SK-N-SH treated with all-trans-retinoic acid at 6 μM for 48 hours (cell line): ENCODE data around the gene CNTNAP2.
"Not testable (repeated sequence)": the region's sequence is repeated elsewhere in the genome, so short reads cannot be mapped to it uniquely, and the experiment has no call there.

Source experiments
- ATAC-seq: fragments of 200-7000 bp; cut with Tn5 transposase; 3 replicates; pipeline ENCODE4 v1.9.1; 2020; ENCODE audit warnings: mild to moderate bottlenecking, moderate library complexity
- ARNTL ChIP-seq: fragments of 450-650 bp; formaldehyde crosslinking; IDR thresholded peaks from 2 replicates; pipeline ENCODE4 v1.5.0; 2020; ENCODE audit warnings: low read depth, mild to moderate bottlenecking, moderate library complexity, borderline replicate concordance
- BACH2 ChIP-seq: fragments of 250-450 bp; sonication (Bioruptor Pico); IDR thresholded peaks from 2 replicates; pipeline ENCODE4 v1.9.0; 2021; ENCODE audit warnings: mild to moderate bottlenecking, borderline replicate concordance
- CSDC2 ChIP-seq: fragments of 250-450 bp; sonication (Bioruptor Pico); IDR thresholded peaks from 2 replicates; pipeline ENCODE4 v1.5.0; 2020; ENCODE audit warnings: mild to moderate bottlenecking, moderate library complexity
- ESRRG ChIP-seq: fragments of 250-450 bp; sonication (Bioruptor Pico); IDR thresholded peaks from 2 replicates; pipeline ENCODE4 v1.6.1; 2021; ENCODE audit warnings: mild to moderate bottlenecking
- GLIS3 ChIP-seq: fragments of 250-450 bp; sonication (Bioruptor Pico); IDR thresholded peaks from 2 replicates; pipeline ENCODE4 v1.5.0; 2020; ENCODE audit warnings: mild to moderate bottlenecking, moderate library complexity
- ISL1 ChIP-seq: fragments of 250-450 bp; sonication (Bioruptor Pico); IDR thresholded peaks from 2 replicates; pipeline ENCODE4 v2.1.2; 2022; ENCODE audit warnings: mild to moderate bottlenecking, moderate library complexity
- OSR1 ChIP-seq: fragments of 250-450 bp; sonication (Bioruptor Pico); IDR thresholded peaks from 2 replicates; pipeline ENCODE4 v1.8.0; 2022; ENCODE audit warnings: moderate library complexity, mild to moderate bottlenecking, inconsistent platforms
- PATZ1 ChIP-seq: fragments of 250-450 bp; sonication (Bioruptor Pico); IDR thresholded peaks from 2 replicates; pipeline ENCODE4 v1.8.0; 2020; ENCODE audit warnings: mild to moderate bottlenecking, moderate library complexity, borderline replicate concordance
- POU6F1 ChIP-seq: fragments of 250-450 bp; sonication (Bioruptor Pico); IDR thresholded peaks from 2 replicates; pipeline ENCODE4 v1.8.0; 2021; ENCODE audit warnings: low read depth, mild to moderate bottlenecking, moderate library complexity, borderline replicate concordance
- RARB ChIP-seq: fragments of 250-450 bp; sonication (Bioruptor Pico); IDR thresholded peaks from 2 replicates; pipeline ENCODE4 v1.8.0; 2021; ENCODE audit warnings: mild to moderate bottlenecking, moderate library complexity
- SNAI2 ChIP-seq: fragments of 250-450 bp; sonication (Bioruptor Pico); IDR thresholded peaks from 2 replicates; pipeline ENCODE4 v1.5.0; 2020; ENCODE audit warnings: mild to moderate bottlenecking, moderate library complexity
- TCF4 ChIP-seq: fragments of 250-450 bp; sonication (Bioruptor Pico); IDR thresholded peaks from 2 replicates; pipeline ENCODE4 v1.8.0; 2021; ENCODE audit warnings: mild to moderate bottlenecking, moderate library complexity, borderline replicate concordance
- TOX ChIP-seq: fragments of 250-450 bp; sonication (Bioruptor Pico); IDR thresholded peaks from 2 replicates; pipeline ENCODE4 v1.8.0; 2021; ENCODE audit warnings: mild to moderate bottlenecking, moderate library complexity, borderline replicate concordance
- ZC3H10 ChIP-seq: fragments of 250-450 bp; sonication (Bioruptor Pico); IDR thresholded peaks from 2 replicates; pipeline ENCODE4 v1.5.1; 2021; ENCODE audit warnings: mild to moderate bottlenecking, moderate library complexity
- ZFP3 ChIP-seq: fragments of 250-450 bp; sonication (Bioruptor Pico); IDR thresholded peaks from 2 replicates; pipeline ENCODE4 v1.5.0; 2020; ENCODE audit warnings: mild to moderate bottlenecking, moderate library complexity
- ZFP30 ChIP-seq: fragments of 450-650 bp; formaldehyde crosslinking; IDR thresholded peaks from 2 replicates; pipeline ENCODE4 v1.5.0; 2022; ENCODE audit warnings: mild to moderate bottlenecking, moderate library complexity
- ZNF565 ChIP-seq: fragments of 450-650 bp; formaldehyde crosslinking; conservative IDR thresholded peaks from 2 replicates; pipeline ENCODE4 v1.5.0; 2020; ENCODE audit warnings: low read depth, mild to moderate bottlenecking, moderate library complexity
- ZNF8 ChIP-seq: fragments of 450-650 bp; formaldehyde crosslinking; IDR thresholded peaks from 2 replicates; pipeline ENCODE4 v1.5.0; 2020; ENCODE audit warnings: mild to moderate bottlenecking, moderate library complexity
- TF ChIP-seq, protein P1 (sequence below): fragments of 250-450 bp; sonication (Bioruptor Pico); IDR thresholded peaks from 2 replicates; pipeline ENCODE4 v1.5.1; 2021; ENCODE audit warnings: mild to moderate bottlenecking, moderate library complexity
- TF ChIP-seq, protein P2 (sequence below): fragments of 250-450 bp; sonication (Bioruptor Pico); IDR thresholded peaks from 2 replicates; pipeline ENCODE4 v1.5.1; 2020; ENCODE audit warnings: low read depth, mild to moderate bottlenecking, moderate library complexity
- TF ChIP-seq, protein P3 (sequence below): fragments of 250-450 bp; sonication (Bioruptor Pico); IDR thresholded peaks from 2 replicates; pipeline ENCODE4 v1.5.0; 2020; ENCODE audit warnings: mild to moderate bottlenecking, moderate library complexity

Gene CNTNAP2

GRCh38 chr7:146223851-146224250 is 107.2 kb downstream of the CNTNAP2 start:
- no peak for TF ChIP-seq OSR1
- TF ChIP-seq TOX = no peak
- TF ChIP-seq RARB (CRISPR knock-in tag) = no peak
- TF ChIP-seq, all 23 proteins: peak for 0
- no peak for ATAC-seq

DNA sequence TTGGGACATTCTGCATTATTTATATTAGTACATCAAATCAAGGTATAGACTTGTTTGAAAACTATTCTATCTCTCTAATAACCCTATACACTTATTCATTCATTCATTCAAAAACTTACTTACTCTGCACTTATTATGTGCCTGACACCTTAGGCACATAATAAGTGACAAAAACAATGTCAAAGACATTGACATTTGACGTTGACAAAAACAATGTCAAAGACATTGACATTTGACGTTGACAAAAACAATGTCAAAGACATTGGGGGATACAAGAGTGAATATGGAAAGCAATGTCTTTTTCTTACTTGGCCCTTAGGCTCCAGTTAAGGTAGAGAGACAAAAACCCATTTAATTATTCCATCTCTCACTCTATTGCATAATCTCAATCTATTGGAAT is 116.0 kb downstream of the CNTNAP2 start:
- TF ChIP-seq TOX (no peak), ZC3H10 (CRISPR knock-in tag) (no peak), CSDC2 (CRISPR knock-in tag) (no peak), TCF4 (CRISPR knock-in tag) (no peak), POU6F1 (no peak), BACH2 (CRISPR knock-in tag) (no peak), SNAI2 (CRISPR knock-in tag) (no peak), ARNTL (no peak), RARB (CRISPR knock-in tag) (no peak), ZNF8 (CRISPR knock-in tag) (no peak), OSR1 (no peak), GLIS3 (CRISPR knock-in tag) (no peak), ISL1 (CRISPR knock-in tag) (no peak), ESRRG (CRISPR knock-in tag) (no peak), ZFP3 (CRISPR knock-in tag) (no peak)
- TF ChIP-seq, protein P1, sequence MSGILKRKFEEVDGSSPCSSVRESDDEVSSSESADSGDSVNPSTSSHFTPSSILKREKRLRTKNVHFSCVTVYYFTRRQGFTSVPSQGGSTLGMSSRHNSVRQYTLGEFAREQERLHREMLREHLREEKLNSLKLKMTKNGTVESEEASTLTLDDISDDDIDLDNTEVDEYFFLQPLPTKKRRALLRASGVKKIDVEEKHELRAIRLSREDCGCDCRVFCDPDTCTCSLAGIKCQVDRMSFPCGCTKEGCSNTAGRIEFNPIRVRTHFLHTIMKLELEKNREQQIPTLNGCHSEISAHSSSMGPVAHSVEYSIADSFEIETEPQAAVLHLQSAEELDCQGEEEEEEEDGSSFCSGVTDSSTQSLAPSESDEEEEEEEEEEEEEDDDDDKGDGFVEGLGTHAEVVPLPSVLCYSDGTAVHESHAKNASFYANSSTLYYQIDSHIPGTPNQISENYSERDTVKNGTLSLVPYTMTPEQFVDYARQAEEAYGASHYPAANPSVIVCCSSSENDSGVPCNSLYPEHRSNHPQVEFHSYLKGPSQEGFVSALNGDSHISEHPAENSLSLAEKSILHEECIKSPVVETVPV = no peak
- TF ChIP-seq, protein P2, sequence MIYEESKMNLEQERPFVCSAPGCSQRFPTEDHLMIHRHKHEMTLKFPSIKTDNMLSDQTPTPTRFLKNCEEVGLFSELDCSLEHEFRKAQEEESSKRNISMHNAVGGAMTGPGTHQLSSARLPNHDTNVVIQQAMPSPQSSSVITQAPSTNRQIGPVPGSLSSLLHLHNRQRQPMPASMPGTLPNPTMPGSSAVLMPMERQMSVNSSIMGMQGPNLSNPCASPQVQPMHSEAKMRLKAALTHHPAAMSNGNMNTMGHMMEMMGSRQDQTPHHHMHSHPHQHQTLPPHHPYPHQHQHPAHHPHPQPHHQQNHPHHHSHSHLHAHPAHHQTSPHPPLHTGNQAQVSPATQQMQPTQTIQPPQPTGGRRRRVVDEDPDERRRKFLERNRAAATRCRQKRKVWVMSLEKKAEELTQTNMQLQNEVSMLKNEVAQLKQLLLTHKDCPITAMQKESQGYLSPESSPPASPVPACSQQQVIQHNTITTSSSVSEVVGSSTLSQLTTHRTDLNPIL (CRISPR knock-in tag) = no peak
- ATAC-seq = no peak

- no peak for TF ChIP-seq TCF4 (CRISPR knock-in tag)
- TF ChIP-seq, all 23 proteins: peak for 0
- no peak for ATAC-seq
These were observed 118.6 kb downstream of the CNTNAP2 start for GRCh38 chr7:146235195-146235594.

- no peak for ATAC-seq
- TF ChIP-seq PATZ1 (CRISPR knock-in tag) (no peak), TCF4 (CRISPR knock-in tag) (no peak), RARB (CRISPR knock-in tag) (no peak), ZNF565 (CRISPR knock-in tag) (no peak), ZNF8 (CRISPR knock-in tag) (no peak), ESRRG (CRISPR knock-in tag) (no peak), ZFP30 (no peak), POU6F1 (no peak), ARNTL (no peak), OSR1 (no peak), BACH2 (CRISPR knock-in tag) (no peak)
- TF ChIP-seq, protein P3, sequence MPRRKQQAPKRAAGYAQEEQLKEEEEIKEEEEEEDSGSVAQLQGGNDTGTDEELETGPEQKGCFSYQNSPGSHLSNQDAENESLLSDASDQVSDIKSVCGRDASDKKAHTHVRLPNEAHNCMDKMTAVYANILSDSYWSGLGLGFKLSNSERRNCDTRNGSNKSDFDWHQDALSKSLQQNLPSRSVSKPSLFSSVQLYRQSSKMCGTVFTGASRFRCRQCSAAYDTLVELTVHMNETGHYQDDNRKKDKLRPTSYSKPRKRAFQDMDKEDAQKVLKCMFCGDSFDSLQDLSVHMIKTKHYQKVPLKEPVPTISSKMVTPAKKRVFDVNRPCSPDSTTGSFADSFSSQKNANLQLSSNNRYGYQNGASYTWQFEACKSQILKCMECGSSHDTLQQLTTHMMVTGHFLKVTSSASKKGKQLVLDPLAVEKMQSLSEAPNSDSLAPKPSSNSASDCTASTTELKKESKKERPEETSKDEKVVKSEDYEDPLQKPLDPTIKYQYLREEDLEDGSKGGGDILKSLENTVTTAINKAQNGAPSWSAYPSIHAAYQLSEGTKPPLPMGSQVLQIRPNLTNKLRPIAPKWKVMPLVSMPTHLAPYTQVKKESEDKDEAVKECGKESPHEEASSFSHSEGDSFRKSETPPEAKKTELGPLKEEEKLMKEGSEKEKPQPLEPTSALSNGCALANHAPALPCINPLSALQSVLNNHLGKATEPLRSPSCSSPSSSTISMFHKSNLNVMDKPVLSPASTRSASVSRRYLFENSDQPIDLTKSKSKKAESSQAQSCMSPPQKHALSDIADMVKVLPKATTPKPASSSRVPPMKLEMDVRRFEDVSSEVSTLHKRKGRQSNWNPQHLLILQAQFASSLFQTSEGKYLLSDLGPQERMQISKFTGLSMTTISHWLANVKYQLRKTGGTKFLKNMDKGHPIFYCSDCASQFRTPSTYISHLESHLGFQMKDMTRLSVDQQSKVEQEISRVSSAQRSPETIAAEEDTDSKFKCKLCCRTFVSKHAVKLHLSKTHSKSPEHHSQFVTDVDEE (CRISPR knock-in tag) = no peak
These were observed 126.1 kb downstream of the CNTNAP2 start for GRCh38 chr7:146242661-146243060.

- ATAC-seq = not testable (repeated sequence)
These were observed 131.4 kb downstream of the CNTNAP2 start for GRCh38 chr7:146247991-146248390.

DNA sequence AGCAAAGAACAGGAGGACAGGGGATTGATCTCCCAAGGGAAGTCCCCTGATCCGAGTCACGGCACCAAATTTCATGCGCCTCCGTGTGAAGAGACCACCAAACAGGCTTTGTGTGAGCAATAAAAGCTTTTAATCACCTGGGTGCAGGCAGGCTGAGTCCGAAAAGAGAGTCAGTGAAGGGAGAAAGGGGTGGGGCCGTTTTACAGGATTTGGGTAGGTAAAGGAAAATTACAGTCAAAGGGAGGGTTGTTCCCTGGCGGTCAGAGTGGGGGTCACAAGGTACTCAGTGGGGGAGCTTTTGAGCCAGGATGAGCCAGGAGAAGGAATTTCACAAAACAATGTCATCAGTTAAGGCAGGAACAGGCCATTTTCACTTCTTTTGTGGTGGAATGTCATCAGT is 132.1 kb downstream of the CNTNAP2 start:
- ATAC-seq = not testable (repeated sequence)
